ENCODE results near the gene ARHGEF16. TPM values are rescaled to one million over a fixed set of nuclear protein-coding genes. Genes with fewer than 3 reads are reported as not detected.

Gene ARHGEF16
- total and polyA plus RNA-seq, 2 donors (not counting 1 experiment from before 2014, with no cell fraction given) = 0.13 to 0.22 TPM

DNA sequence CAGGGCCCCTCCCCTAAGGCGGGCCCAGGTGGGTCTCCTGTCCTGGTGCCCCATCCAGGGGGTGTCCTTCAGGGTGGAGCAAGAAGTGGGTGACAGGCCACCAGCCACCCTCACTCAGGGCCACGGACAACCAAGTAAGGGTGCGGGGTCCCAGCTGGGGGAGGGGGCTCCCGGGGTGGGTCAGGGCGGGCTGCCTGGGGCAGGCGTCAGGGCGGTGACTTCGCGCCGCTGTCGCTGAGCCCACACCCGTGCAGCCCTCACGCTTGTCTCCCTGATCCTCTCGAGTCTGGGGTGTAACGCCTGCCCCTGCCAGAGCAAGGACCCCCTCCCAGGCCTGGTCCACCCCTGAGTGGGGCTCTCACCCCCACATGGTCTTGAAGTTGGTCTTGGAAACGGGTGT, 22.2 kb downstream of the ARHGEF16 start:
- Mint-ChIP-seq H3K9me3 (ENCODE audit: insufficient read depth) (no peaks in the 10 kb centered on the region), H3K27me3 (no peaks in the 10 kb centered on the region), H3K27ac (no peak overlapping the region), H3K4me3 (no peak overlapping the region), H3K4me1 (no peaks in the 10 kb centered on the region)
- TF ChIP-seq EZH2 (IDR thresholded peaks at IDR 0.05; ENCODE audit: borderline replicate concordance, insufficient read depth, low read depth, low read length, poor library complexity, severe bottlenecking) = no peak
- TF ChIP-seq, protein P1, sequence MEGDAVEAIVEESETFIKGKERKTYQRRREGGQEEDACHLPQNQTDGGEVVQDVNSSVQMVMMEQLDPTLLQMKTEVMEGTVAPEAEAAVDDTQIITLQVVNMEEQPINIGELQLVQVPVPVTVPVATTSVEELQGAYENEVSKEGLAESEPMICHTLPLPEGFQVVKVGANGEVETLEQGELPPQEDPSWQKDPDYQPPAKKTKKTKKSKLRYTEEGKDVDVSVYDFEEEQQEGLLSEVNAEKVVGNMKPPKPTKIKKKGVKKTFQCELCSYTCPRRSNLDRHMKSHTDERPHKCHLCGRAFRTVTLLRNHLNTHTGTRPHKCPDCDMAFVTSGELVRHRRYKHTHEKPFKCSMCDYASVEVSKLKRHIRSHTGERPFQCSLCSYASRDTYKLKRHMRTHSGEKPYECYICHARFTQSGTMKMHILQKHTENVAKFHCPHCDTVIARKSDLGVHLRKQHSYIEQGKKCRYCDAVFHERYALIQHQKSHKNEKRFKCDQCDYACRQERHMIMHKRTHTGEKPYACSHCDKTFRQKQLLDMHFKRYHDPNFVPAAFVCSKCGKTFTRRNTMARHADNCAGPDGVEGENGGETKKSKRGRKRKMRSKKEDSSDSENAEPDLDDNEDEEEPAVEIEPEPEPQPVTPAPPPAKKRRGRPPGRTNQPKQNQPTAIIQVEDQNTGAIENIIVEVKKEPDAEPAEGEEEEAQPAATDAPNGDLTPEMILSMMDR (IDR thresholded peaks at IDR 0.05) = no peak
- no peak overlapping the region for H3K4me3 ChIP-seq (ENCODE audit: control extremely low read depth in 1 of 5, extremely low read depth in 1 of 5, insufficient read depth in 1 of 5, low read depth in 2 of 5, low read length in 4 of 5)
- no peak overlapping the region for H2AFZ ChIP-seq (ENCODE audit: insufficient read depth, low read depth, low read length, poor library complexity, severe bottlenecking)
- H4K20me1 ChIP-seq (ENCODE audit: control insufficient read depth, insufficient read depth, low read length, poor library complexity, severe bottlenecking) = no peaks in the 10 kb centered on the region
- intact Hi-C loops (cut with micrococcal nuclease) = no loop called here
- peaks cover 0 to 3% (median 0%) of the 10 kb centered on the region in 3 donors for H3K9me3 ChIP-seq (ENCODE audit: control extremely low read depth in 1 of 3, control insufficient read depth in 2 of 3, insufficient read depth in 1 of 3, low read length in 2 of 3)
- WGBS (ENCODE audit: insufficient coverage) = 91% methylated on average over 14 of the region's 16 CpGs
- H3K4me1 ChIP-seq (ENCODE audit: control insufficient read depth in 2 of 2, insufficient read depth in 2 of 2, low read length in 2 of 2) = no peaks in the 10 kb centered on the region
- no peaks in the 10 kb centered on the region for H3K27me3 ChIP-seq (replicated peaks in 1 of 4; ENCODE audit: control extremely low read depth in 1 of 4, control insufficient read depth in 3 of 4, insufficient read depth in 4 of 4, low read length in 3 of 4)
- no peaks in the 10 kb centered on the region for H3K79me2 ChIP-seq (ENCODE audit: control insufficient read depth, insufficient read depth, low read length)
- H3K36me3 ChIP-seq (replicated peaks in 1 of 2; ENCODE audit: control extremely low read depth in 1 of 2, control insufficient read depth in 1 of 2, extremely low read depth in 1 of 2, insufficient read depth in 2 of 2, low read length in 1 of 2) = no peaks in the 10 kb centered on the region
- DNase-seq (no peak), ATAC-seq (ENCODE audit: low read depth) (no peak)
- CTCF ChIA-PET = no interaction called here
- H3K4me2 ChIP-seq (replicated peaks; ENCODE audit: low read depth, low read length, poor library complexity, severe bottlenecking) = no peak overlapping the region
- H3K27ac ChIP-seq (ENCODE audit: low read length in 2 of 2) = no peak overlapping the region
- H3K9ac ChIP-seq (ENCODE audit: low read length) = no peak overlapping the region
- POLR2A ChIA-PET = no interaction called here

DNA sequence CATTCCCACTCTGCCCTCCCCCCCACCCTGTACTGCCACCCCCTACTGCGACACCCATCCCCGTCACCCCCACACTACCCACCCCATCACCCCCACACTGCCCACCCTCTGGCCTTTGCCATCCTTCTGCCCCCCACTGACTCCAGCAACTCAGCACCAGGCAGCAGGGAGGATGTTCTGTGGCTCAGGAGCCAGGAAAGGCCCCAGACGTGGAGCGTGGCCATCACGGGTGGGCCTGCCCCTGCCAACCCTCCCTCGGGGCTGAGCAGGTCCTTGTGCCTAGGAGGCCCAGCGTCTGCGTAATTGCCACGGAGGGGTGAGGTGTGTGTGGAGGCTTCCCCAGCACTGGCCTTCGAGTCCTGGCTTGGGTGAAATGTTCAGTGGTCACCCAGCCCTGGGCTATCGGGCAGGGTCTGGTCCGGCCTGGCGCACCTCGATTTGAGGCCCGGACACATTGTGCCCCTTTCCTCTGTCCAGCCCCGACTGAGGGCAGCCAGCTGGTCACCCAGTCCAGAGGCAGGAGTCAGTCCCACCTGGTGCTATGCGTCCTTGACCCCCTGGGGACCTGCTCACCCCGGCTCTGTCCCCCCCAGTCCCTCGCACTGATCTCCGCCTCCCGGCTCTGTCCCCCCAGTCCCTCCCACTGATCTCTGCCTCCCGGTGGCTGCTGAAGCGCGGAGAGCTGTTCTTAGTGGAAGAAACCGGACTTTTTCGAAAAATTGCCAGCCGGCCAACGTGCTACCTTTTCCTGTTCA, 23.0 kb downstream of the ARHGEF16 start:
- intact Hi-C loops (cut with micrococcal nuclease) = no loop called here
- no peak overlapping the region for H3K4me3 Mint-ChIP-seq
- H3K9ac ChIP-seq (ENCODE audit: low read length) = no peak overlapping the region
- no peak overlapping the region for H3K4me2 ChIP-seq (replicated peaks; ENCODE audit: low read depth, low read length, poor library complexity, severe bottlenecking)
- ChIA-PET POLR2A (no interaction called here), CTCF (interaction anchor here (0.9 to 1.7 kb wide), 2 partner anchors 14 to 24 kb away, joined by 3 to 7 read pairs; no protein-coding TSS in a partner anchor)
- no peaks in the 10 kb centered on the region for H3K36me3 ChIP-seq (replicated peaks in 1 of 2; ENCODE audit: control extremely low read depth in 1 of 2, control insufficient read depth in 1 of 2, extremely low read depth in 1 of 2, insufficient read depth in 2 of 2, low read length in 1 of 2)
- H4K20me1 ChIP-seq (ENCODE audit: control insufficient read depth, insufficient read depth, low read length, poor library complexity, severe bottlenecking) = no peaks in the 10 kb centered on the region
- H3K27me3 Mint-ChIP-seq = no peaks in the 10 kb centered on the region
- H3K4me3 ChIP-seq (ENCODE audit: control extremely low read depth in 1 of 5, extremely low read depth in 1 of 5, insufficient read depth in 1 of 5, low read depth in 2 of 5, low read length in 4 of 5) = no peak overlapping the region
- no peaks in the 10 kb centered on the region for H3K4me1 ChIP-seq (ENCODE audit: control insufficient read depth in 2 of 2, insufficient read depth in 2 of 2, low read length in 2 of 2)
- no peak overlapping the region for H2AFZ ChIP-seq (ENCODE audit: insufficient read depth, low read depth, low read length, poor library complexity, severe bottlenecking)
- 72% methylated on average over 23 of the region's 28 CpGs for WGBS (ENCODE audit: insufficient coverage)
- DNase-seq (no peak), ATAC-seq (ENCODE audit: low read depth) (no peak)
- H3K9me3 ChIP-seq (ENCODE audit: control extremely low read depth in 1 of 3, control insufficient read depth in 2 of 3, insufficient read depth in 1 of 3, low read length in 2 of 3) = peaks cover 0 to 3% (median 0%) of the 10 kb centered on the region in 3 donors
- H3K27me3 ChIP-seq (replicated peaks in 1 of 4; ENCODE audit: control extremely low read depth in 1 of 4, control insufficient read depth in 3 of 4, insufficient read depth in 4 of 4, low read length in 3 of 4) = no peaks in the 10 kb centered on the region
- H3K27ac ChIP-seq (ENCODE audit: low read length in 2 of 2) = no peak overlapping the region
- no peaks in the 10 kb centered on the region for H3K4me1 Mint-ChIP-seq
- TF ChIP-seq, protein P1 (IDR thresholded peaks at IDR 0.05) = no peak
- no peak for TF ChIP-seq EZH2 (IDR thresholded peaks at IDR 0.05; ENCODE audit: borderline replicate concordance, insufficient read depth, low read depth, low read length, poor library complexity, severe bottlenecking)
- no peaks in the 10 kb centered on the region for H3K79me2 ChIP-seq (ENCODE audit: control insufficient read depth, insufficient read depth, low read length)
- no peaks in the 10 kb centered on the region for H3K9me3 Mint-ChIP-seq (ENCODE audit: insufficient read depth)
- no peak overlapping the region for H3K27ac Mint-ChIP-seq
